Measurements from ENCODE around the gene GNG7.

GRCh38 chr19:2490659-2491058 lies 211.8 kb downstream of the GNG7 start:
- TF ChIP-seq POLR2A (IDR thresholded peaks at IDR 0.05; ENCODE audit: low read depth, low read length): no peak
- TF ChIP-seq TAF1 (IDR thresholded peaks at IDR 0.05; ENCODE audit: low read depth, low read length): no peak
- no peak for TF ChIP-seq POLR2AphosphoS5 (IDR thresholded peaks at IDR 0.05; ENCODE audit: low read depth, low read length)

Measured in GM12891 (cell line).